Measurements from ENCODE around the gene TCF4. TPM values are rescaled to one million over a fixed set of nuclear protein-coding genes. Genes with fewer than 3 reads are reported as not detected.

Gene TCF4
- total RNA-seq, 1 donor from 2014 or later: 143 TPM

DNA sequence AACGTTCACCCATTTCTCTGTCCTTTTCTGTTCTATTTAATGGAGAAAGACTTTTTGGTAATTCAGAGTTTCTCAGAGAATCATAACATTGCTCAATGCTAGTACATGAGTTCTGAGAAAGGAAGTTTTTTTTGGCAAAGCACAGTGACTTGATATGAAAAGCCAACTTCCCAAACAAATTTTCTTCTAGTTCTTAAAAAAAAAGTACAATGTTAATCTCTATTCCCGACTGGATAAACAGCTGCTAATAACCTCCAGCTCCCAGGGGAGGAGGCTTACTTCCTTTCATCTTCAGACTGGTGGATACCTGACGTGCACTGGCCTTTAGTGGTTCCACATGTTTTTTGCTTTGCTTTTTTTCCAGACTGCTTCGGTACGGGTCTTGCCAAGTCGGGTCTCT, 344.1 kb downstream of the TCF4 start:
- TF ChIP-seq, protein P1, sequence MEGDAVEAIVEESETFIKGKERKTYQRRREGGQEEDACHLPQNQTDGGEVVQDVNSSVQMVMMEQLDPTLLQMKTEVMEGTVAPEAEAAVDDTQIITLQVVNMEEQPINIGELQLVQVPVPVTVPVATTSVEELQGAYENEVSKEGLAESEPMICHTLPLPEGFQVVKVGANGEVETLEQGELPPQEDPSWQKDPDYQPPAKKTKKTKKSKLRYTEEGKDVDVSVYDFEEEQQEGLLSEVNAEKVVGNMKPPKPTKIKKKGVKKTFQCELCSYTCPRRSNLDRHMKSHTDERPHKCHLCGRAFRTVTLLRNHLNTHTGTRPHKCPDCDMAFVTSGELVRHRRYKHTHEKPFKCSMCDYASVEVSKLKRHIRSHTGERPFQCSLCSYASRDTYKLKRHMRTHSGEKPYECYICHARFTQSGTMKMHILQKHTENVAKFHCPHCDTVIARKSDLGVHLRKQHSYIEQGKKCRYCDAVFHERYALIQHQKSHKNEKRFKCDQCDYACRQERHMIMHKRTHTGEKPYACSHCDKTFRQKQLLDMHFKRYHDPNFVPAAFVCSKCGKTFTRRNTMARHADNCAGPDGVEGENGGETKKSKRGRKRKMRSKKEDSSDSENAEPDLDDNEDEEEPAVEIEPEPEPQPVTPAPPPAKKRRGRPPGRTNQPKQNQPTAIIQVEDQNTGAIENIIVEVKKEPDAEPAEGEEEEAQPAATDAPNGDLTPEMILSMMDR (IDR thresholded peaks at IDR 0.05): no peak
- peak overlapping the region; percentile 3 for H3K27ac ChIP-seq
- H3K9me3 ChIP-seq: no peaks in the 10 kb centered on the region
- H3K4me3 ChIP-seq: no peak overlapping the region
- no peaks in the 10 kb centered on the region for H3K27me3 ChIP-seq
- peaks cover 24% of the 10 kb centered on the region for H3K4me1 ChIP-seq
- ATAC-seq: no peak
- no peak for DNase-seq
- H3K36me3 ChIP-seq: no peaks in the 10 kb centered on the region
- intact Hi-C loops (cut with DNase I): no loop called here

DNA sequence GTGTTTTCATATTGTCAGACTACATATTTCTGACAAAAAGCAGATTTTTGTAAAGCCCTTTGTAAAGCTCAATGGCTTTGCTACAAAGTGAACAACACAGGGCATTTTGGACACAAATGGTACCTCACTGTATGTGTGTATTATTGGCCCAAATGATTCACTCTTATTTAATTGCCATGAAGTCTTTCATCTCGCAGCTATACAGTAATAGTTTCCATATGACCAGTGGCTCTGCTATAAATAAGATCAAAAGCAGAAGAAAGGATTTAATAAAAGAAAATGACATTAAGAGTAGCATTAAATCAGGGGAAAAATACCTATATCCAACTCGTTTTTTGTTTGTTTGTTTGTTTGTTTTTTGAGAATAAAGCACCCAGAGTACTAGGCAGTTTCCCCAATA, 344.7 kb downstream of the TCF4 start:
- Histone ChIP-seq H3K36me3 (no peaks in the 10 kb centered on the region), H3K9me3 (no peaks in the 10 kb centered on the region), H3K27ac (peak overlapping the region; percentile 37), H3K27me3 (no peaks in the 10 kb centered on the region), H3K4me3 (no peak overlapping the region), H3K4me1 (peaks cover 24% of the 10 kb centered on the region)
- intact Hi-C loops (cut with DNase I): no loop called here
- DNase-seq (no peak), ATAC-seq (no peak)
- TF ChIP-seq, protein P1 (IDR thresholded peaks at IDR 0.05): no peak

DNA sequence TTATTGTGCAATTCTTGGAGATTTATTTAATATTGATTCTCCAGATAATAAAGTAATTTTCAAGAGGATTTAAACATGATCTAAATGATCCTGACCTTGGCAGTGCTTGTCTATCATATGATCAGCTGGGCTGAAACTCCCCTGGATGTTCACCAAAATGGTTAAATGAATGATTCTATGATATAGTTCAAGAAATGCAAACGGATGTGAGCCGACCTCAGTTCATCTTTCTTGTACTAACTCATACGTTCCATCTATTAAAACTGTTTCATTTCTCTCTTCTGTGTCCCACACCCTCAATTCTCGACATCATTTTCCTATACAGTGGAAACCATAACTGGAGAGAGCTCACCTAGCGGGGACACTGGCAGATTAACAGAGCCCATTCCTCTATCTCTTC, 347.0 kb downstream of the TCF4 start:
- intact Hi-C loops (cut with DNase I): no loop called here
- Histone ChIP-seq H3K27ac (no peak overlapping the region), H3K36me3 (no peaks in the 10 kb centered on the region), H3K9me3 (no peaks in the 10 kb centered on the region), H3K4me3 (no peak overlapping the region), H3K27me3 (no peaks in the 10 kb centered on the region), H3K4me1 (peaks cover 13% of the 10 kb centered on the region)
- no peak for DNase-seq
- TF ChIP-seq, protein P1 (IDR thresholded peaks at IDR 0.05): no peak
- no peak for ATAC-seq

DNA sequence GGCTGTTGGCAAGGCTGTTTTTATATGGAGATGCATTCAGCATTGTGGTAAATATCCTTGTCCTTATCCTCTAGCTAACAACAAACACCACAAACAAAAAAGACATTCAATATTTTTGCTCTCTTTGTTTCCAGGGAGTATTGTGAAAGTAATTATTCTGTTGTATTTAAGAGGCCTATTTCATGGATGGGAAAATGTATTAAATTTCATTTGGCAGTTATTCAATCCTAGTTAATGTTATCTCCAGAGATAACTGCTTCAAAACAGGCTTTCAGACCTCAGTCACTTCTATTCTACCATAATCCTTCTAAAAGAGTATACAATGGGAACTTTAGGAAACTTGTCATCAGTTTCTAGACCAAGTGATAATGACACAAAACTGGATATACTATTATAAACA, 348.3 kb downstream of the TCF4 start:
- H3K27ac ChIP-seq: no peak overlapping the region

DNA sequence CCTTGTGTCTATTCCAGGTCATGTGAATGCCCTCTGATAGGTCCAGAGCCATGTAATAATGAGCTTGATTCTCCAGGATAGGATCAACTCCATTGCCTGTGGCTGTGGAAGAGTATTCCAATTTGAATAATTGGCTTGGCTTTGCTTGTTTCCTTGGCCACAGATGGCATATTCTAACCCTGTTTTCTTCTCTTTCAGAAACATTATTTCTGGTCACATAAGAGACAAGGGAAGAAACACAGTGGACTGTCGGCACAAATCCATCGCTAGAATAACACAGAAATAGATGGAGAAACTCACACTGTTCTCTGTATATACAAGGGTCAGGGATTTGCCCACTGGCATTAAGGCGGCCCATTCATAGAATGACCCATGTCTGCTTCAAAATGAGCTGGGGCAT, 350.3 kb downstream of the TCF4 start:
- DNase-seq: no peak
- ATAC-seq: no peak
- TF ChIP-seq, protein P1 (IDR thresholded peaks at IDR 0.05): no peak
- Histone ChIP-seq H3K4me1 (peaks cover 9% of the 10 kb centered on the region), H3K27ac (no peak overlapping the region), H3K4me3 (no peak overlapping the region), H3K36me3 (peaks cover 18% of the 10 kb centered on the region), H3K9me3 (no peaks in the 10 kb centered on the region), H3K27me3 (no peaks in the 10 kb centered on the region)
- intact Hi-C loops (cut with DNase I): no loop called here

More for the DNA sequence above, 348.3 kb downstream of the TCF4 start:
- Histone ChIP-seq H3K4me3 (no peak overlapping the region), H3K4me1 (peaks cover 15% of the 10 kb centered on the region), H3K36me3 (no peaks in the 10 kb centered on the region), H3K27me3 (no peaks in the 10 kb centered on the region), H3K9me3 (no peaks in the 10 kb centered on the region)
- TF ChIP-seq, protein P1 (IDR thresholded peaks at IDR 0.05): no peak
- DNase-seq: no peak
- intact Hi-C loops (cut with DNase I): no loop called here
- ATAC-seq: no peak
